Measurements from ENCODE around the gene SDCCAG8.

The SDCCAG8 gene

GRCh38 chr1:243428617-243429342 is 172.9 kb downstream of the SDCCAG8 start:
- DNase-seq, result no peak

- DNase-seq, result no peak
Observed at GRCh38 chr1:243431591-243431990, 175.8 kb downstream of the SDCCAG8 start.

- DNase-seq, result peak; percentile 83
Observed at GRCh38 chr1:243432136-243432535, 176.3 kb downstream of the SDCCAG8 start.

GRCh38 chr1:243433737-243434370 is 178.0 kb downstream of the SDCCAG8 start:
- DNase-seq, result peak; percentile 57

- peak; percentile 87 for DNase-seq
Observed at GRCh38 chr1:243434594-243434993, 178.8 kb downstream of the SDCCAG8 start.

GRCh38 chr1:243435836-243436235 is 180.0 kb downstream of the SDCCAG8 start:
- DNase-seq, result no peak

GRCh38 chr1:243438146-243438545 is 182.3 kb downstream of the SDCCAG8 start:
- DNase-seq, result no peak

GRCh38 chr1:243438815-243439214 is 183.0 kb downstream of the SDCCAG8 start:
- no peak for DNase-seq

GRCh38 chr1:243440406-243440805 is 184.6 kb downstream of the SDCCAG8 start:
- no peak for DNase-seq

GRCh38 chr1:243441601-243442000 is 185.8 kb downstream of the SDCCAG8 start:
- no peak for DNase-seq

GRCh38 chr1:243443557-243443956 is 187.7 kb downstream of the SDCCAG8 start:
- DNase-seq, result no peak

- no peak for DNase-seq
Observed at GRCh38 chr1:243447347-243447746, 191.5 kb downstream of the SDCCAG8 start.

- DNase-seq, result no peak
Observed at GRCh38 chr1:243447844-243448243, 192.0 kb downstream of the SDCCAG8 start.

GRCh38 chr1:243449373-243449772 is 193.5 kb downstream of the SDCCAG8 start:
- no peak for DNase-seq

- DNase-seq, result no peak
Observed at GRCh38 chr1:243452092-243452491, 196.3 kb downstream of the SDCCAG8 start.

GRCh38 chr1:243454328-243454997 is 198.6 kb downstream of the SDCCAG8 start:
- DNase-seq, result no peak

- no peak for DNase-seq
Observed at GRCh38 chr1:243455760-243456651, 200.2 kb downstream of the SDCCAG8 start.

GRCh38 chr1:243457363-243457982 is 201.6 kb downstream of the SDCCAG8 start:
- no peak for DNase-seq

GRCh38 chr1:243459059-243459458 is 203.2 kb downstream of the SDCCAG8 start:
- no peak for DNase-seq

GRCh38 chr1:243461700-243462099 is 205.9 kb downstream of the SDCCAG8 start:
- no peak for DNase-seq

GRCh38 chr1:243462929-243463697 is 207.3 kb downstream of the SDCCAG8 start:
- no peak for DNase-seq

GRCh38 chr1:243465081-243465480 is 209.2 kb downstream of the SDCCAG8 start:
- no peak for DNase-seq

Measured in DMS 273 treated with DMSO at 0.1 percent for 48 hours (cell line).